Keratinocyte (primary cell): ENCODE results near the gene MED12L.

ENCODE experiments used
- CTCF ChIP-seq, 3 experiments: IDR thresholded peaks in 1 of 3; conservative IDR thresholded peaks in 1 of 3; optimal IDR thresholded peaks in 1 of 3; 2 replicates in 2 of 3; 3 replicates in 1 of 3; pipeline versions ENCODE3 to v1.5.1; 2011; ENCODE audit warnings: low read length in 3 of 3, mild to moderate bottlenecking in 3 of 3, moderate library complexity in 2 of 3, control low read depth in 1 of 3, inconsistent platforms in 1 of 3; ENCODE audit not compliant: insufficient read depth in 2 of 3; ENCODE audit errors: extremely low read depth in 1 of 3
- EZH2 ChIP-seq: IDR thresholded peaks from one replicate; pipeline ENCODE4 v1.6.1; 2012; ENCODE audit warnings: inconsistent platforms, mild to moderate bottlenecking, low read length, moderate library complexity

GRCh38 chr3:151328298-151328995, 243.0 kb downstream of the MED12L start:
- TF ChIP-seq CTCF (optimal IDR thresholded peaks at IDR 0.05 in 1 of 3, IDR thresholded peaks at IDR 0.05 in 1 of 3, conservative IDR thresholded peaks at IDR 0.05 in 1 of 3; ENCODE audit: extremely low read depth in 1 of 3, insufficient read depth in 2 of 3, low read length in 3 of 3) (no peak), EZH2 (no peak)
